Trophoblast cell (in vitro differentiated cells and primary cell): ENCODE results near the gene CSRP2.

Source experiments
- DNase-seq, 2 donors: peaks; one replicate each; pipeline ENCODE4 v3.0.0-alpha.2; 2016
- H2AFZ ChIP-seq: 2 replicates; pipeline ENCODE4 v1.6.1; 2013; ENCODE audit warnings: low read length, moderate library complexity, mild to moderate bottlenecking; ENCODE audit not compliant: insufficient read depth, poor library complexity
- H2AK5ac ChIP-seq: 2 replicates; pipeline ENCODE4 v1.6.1; 2013; ENCODE audit warnings: mild to moderate bottlenecking, low read length
- H2BK120ac ChIP-seq: 2 replicates; pipeline ENCODE4 v1.6.1; 2013; ENCODE audit warnings: low read length, mild to moderate bottlenecking, moderate library complexity; ENCODE audit not compliant: insufficient read depth, poor library complexity
- H2BK12ac ChIP-seq: 2 replicates; pipeline ENCODE4 v1.6.1; 2013; ENCODE audit warnings: mild to moderate bottlenecking, low read length, moderate library complexity
- H2BK5ac ChIP-seq: 2 replicates; pipeline ENCODE4 v1.6.1; 2013; ENCODE audit warnings: low read length, low read depth, moderate library complexity, mild to moderate bottlenecking; ENCODE audit not compliant: poor library complexity
- H3K14ac ChIP-seq: 2 replicates; pipeline ENCODE4 v1.6.1; 2013; ENCODE audit warnings: mild to moderate bottlenecking, low read length
- H3K18ac ChIP-seq: 2 replicates; pipeline ENCODE4 v1.6.1; 2013; ENCODE audit warnings: mild to moderate bottlenecking, low read length
- H3K23ac ChIP-seq: 2 replicates; pipeline ENCODE4 v1.6.1; 2013; ENCODE audit warnings: low read length
- H3K27ac ChIP-seq: 2 replicates; pipeline ENCODE4 v1.5.1; 2013; ENCODE audit warnings: low read depth, mild to moderate bottlenecking, inconsistent platforms, low read length, moderate library complexity
- H3K27me3 ChIP-seq: 2 replicates; pipeline ENCODE4 v1.6.1; 2013; ENCODE audit warnings: inconsistent platforms, mild to moderate bottlenecking, low read length, moderate library complexity; ENCODE audit not compliant: insufficient read depth
- H3K36me3 ChIP-seq, 2 experiments: 1 replicate in 1 of 2; 2 replicates in 1 of 2; pipeline ENCODE4 v1.6.1; 2013; ENCODE audit warnings: low read length in 2 of 2, mild to moderate bottlenecking in 2 of 2, moderate library complexity in 1 of 2; ENCODE audit not compliant: insufficient read depth in 2 of 2, control insufficient read depth in 1 of 2
- H3K4ac ChIP-seq: 2 replicates; pipeline ENCODE4 v1.6.1; 2013; ENCODE audit warnings: low read depth, mild to moderate bottlenecking, low read length, moderate library complexity
- H3K4me1 ChIP-seq, 2 experiments: 1 replicate in 1 of 2; 2 replicates in 1 of 2; pipeline ENCODE4 v1.6.1; 2013; ENCODE audit warnings: low read length in 2 of 2, mild to moderate bottlenecking in 2 of 2, moderate library complexity in 1 of 2; ENCODE audit not compliant: insufficient read depth in 2 of 2, control insufficient read depth in 1 of 2
- H3K4me2 ChIP-seq: 2 replicates; pipeline ENCODE4 v1.6.1; 2013; ENCODE audit warnings: inconsistent platforms, mild to moderate bottlenecking, low read length, moderate library complexity
- H3K4me3 ChIP-seq: 2 replicates; pipeline ENCODE4 v1.5.1; 2013; ENCODE audit warnings: mild to moderate bottlenecking, low read depth, low read length, inconsistent platforms
- H3K79me1 ChIP-seq: one replicate; pipeline ENCODE4 v1.6.1; 2013; ENCODE audit warnings: low read length
- H3K79me2 ChIP-seq: 2 replicates; pipeline ENCODE4 v1.6.1; 2013; ENCODE audit warnings: low read length, mild to moderate bottlenecking; ENCODE audit not compliant: control insufficient read depth, insufficient read depth, poor library complexity
- H3K9ac ChIP-seq: 2 replicates; pipeline ENCODE4 v1.6.1; 2013; ENCODE audit warnings: mild to moderate bottlenecking, low read length
- H3K9me3 ChIP-seq: 2 replicates; pipeline ENCODE4 v1.6.1; 2013; ENCODE audit warnings: low read depth, mild to moderate bottlenecking, control low read depth, inconsistent platforms, low read length; ENCODE audit not compliant: insufficient read depth
- H4K12ac ChIP-seq: 2 replicates; pipeline ENCODE4 v1.6.1; 2013; ENCODE audit warnings: low read depth, mild to moderate bottlenecking, low read length, moderate library complexity
- H4K8ac ChIP-seq: 2 replicates; pipeline ENCODE4 v1.6.1; 2013; ENCODE audit warnings: low read depth, mild to moderate bottlenecking, low read length, moderate library complexity
- H4K91ac ChIP-seq: one replicate; pipeline ENCODE4 v1.6.1; 2013; ENCODE audit warnings: low read depth, mild to moderate bottlenecking, low read length, moderate library complexity
- WGBS: extraction: QIAGEN DNeasy Blood & Tissue Kit; methylation state at CpG from one replicate; pipeline ENCODE4 v1.1.7; 2013; ENCODE audit warnings: missing lambda C conversion rate; ENCODE audit not compliant: insufficient read length, insufficient coverage; ENCODE audit errors: extremely low coverage; 5-methylcytosine and 5-hydroxymethylcytosine counted together

Gene CSRP2

DNA sequence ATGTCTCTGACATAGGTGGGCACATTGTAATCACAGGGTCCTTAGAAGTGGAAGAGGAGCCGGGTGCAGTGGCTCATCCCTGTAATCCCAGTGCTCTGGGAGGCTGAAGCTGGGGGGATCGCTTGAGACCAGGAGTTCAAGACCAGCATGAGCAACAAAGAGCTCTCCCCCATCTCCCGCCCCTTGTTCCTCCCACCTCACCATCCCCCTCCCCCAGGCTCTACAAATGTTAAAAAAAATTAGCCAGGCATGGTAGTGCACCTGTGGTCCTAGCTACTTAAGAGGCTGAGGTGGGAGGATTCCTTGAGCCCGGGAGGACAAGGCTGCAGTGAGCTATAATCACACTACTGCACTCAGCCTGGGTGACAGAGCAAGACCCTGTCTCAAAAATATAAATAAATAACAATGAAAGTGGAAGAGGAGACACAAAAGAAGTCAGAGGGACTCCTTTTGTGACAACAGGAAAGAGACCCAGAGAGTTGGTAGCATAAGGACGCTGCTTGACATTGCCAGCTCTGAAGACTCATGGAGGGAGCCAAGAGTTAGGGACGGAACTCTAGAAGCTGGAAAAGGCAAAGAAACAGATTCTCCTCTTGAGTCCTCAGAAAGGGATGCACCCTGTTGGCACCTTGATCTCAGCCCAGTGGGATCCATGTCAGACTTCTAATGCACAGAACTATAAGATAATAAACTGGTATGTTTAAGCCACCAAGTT is 29.6 kb upstream of the CSRP2 start:
- no peak overlapping the region for H2BK12ac ChIP-seq
- H2AFZ ChIP-seq: no peak overlapping the region
- no peak overlapping the region for H3K4me3 ChIP-seq
- H3K23ac ChIP-seq: no peak overlapping the region
- H2AK5ac ChIP-seq: no peak overlapping the region
- H4K91ac ChIP-seq: no peak overlapping the region
- no peaks in the 10 kb centered on the region for H3K79me1 ChIP-seq
- H4K8ac ChIP-seq: no peak overlapping the region
- no peak overlapping the region for H4K12ac ChIP-seq
- H3K4ac ChIP-seq: no peak overlapping the region
- H3K36me3 ChIP-seq: no peaks in the 10 kb centered on the region
- WGBS: no CpG with 5 or more reads among the region's 6 CpGs
- H3K27ac ChIP-seq: no peak overlapping the region
- no peak overlapping the region for H2BK120ac ChIP-seq
- DNase-seq: no peak
- no peak overlapping the region for H2BK5ac ChIP-seq
- no peak overlapping the region for H3K18ac ChIP-seq
- no peak overlapping the region for H3K14ac ChIP-seq
- H3K9me3 ChIP-seq: no peaks in the 10 kb centered on the region
- no peak overlapping the region for H3K4me2 ChIP-seq
- H3K4me1 ChIP-seq: no peaks in the 10 kb centered on the region
- H3K27me3 ChIP-seq: no peaks in the 10 kb centered on the region
- H3K79me2 ChIP-seq: no peaks in the 10 kb centered on the region
- H3K9ac ChIP-seq: no peak overlapping the region

DNA sequence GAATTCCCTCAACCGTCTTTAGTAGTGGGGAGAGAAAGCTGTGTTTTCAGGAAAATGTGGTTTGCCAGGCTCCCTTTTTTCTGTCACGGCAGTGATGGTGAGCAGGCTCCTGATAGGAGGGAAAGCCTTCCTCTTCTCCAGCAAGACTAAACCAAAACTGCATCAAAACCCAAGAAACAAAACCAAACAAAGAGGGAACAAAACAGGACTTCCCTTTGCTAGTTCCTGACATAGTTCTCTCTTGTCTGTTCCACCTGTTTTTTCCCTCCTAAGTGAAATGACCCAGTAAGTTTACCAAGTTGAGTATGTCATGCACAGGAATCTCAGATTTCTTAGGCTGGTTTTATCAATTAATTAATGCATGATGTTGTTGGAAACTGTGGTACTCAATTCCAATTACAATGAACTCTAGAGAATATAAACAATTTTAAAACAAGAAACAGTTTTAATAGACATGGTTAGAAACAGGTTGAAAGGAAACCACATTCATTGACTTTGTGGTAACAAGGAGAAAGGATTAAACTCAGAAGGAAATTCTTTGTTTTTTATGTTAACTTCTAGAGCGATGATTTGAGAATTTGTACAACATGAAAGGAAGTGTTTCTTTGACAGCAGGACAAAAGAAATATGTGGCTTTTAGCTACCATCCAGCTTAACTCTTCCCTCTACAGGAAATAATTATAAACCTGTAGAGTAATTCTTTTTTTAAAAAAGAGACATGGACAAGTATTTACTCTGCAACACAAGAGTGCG is 23.0 kb upstream of the CSRP2 start:
- no CpG with 5 or more reads among the region's 4 CpGs for WGBS
- Histone ChIP-seq H3K27me3 (no peaks in the 10 kb centered on the region), H3K27ac (no peak overlapping the region), H2BK12ac (no peak overlapping the region), H3K14ac (no peak overlapping the region), H3K23ac (no peak overlapping the region), H2AK5ac (no peak overlapping the region), H3K4ac (no peak overlapping the region), H3K36me3 (no peaks in the 10 kb centered on the region), H3K79me2 (no peaks in the 10 kb centered on the region), H3K4me3 (no peak overlapping the region), H4K91ac (no peak overlapping the region), H3K79me1 (no peaks in the 10 kb centered on the region), H3K4me1 (no peaks in the 10 kb centered on the region), H3K9me3 (no peaks in the 10 kb centered on the region), H3K18ac (no peak overlapping the region), H2AFZ (no peak overlapping the region), H2BK5ac (no peak overlapping the region), H3K4me2 (no peak overlapping the region), H3K9ac (no peak overlapping the region), H2BK120ac (no peak overlapping the region), H4K8ac (no peak overlapping the region), H4K12ac (no peak overlapping the region)
- DNase-seq: no peak

DNA sequence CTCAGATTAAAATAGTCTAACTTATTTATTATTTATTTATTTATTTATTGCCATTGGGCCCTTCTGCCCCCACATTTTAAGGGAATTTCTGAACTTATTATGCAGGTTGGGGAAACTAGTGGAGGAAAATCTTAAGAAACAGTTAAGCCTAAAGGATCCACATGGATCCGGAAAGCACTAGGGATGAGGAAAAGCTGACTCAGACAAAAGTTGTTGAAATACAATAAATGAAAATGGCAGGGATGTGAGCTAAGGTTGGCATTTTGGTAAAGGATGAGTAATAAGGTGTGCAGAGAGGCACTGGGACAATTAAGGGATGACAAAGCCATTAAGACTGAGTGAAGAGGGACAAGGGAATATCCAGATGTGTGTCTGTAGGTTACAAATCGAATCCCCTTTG is 20.7 kb upstream of the CSRP2 start:
- H3K27ac ChIP-seq: no peak overlapping the region
- H3K79me1 ChIP-seq: no peaks in the 10 kb centered on the region
- no peaks in the 10 kb centered on the region for H3K27me3 ChIP-seq
- H3K4me1 ChIP-seq: no peaks in the 10 kb centered on the region
- H3K4ac ChIP-seq: no peak overlapping the region
- no peak overlapping the region for H3K14ac ChIP-seq
- H2BK12ac ChIP-seq: no peak overlapping the region
- no peaks in the 10 kb centered on the region for H3K9me3 ChIP-seq
- H2AFZ ChIP-seq: no peak overlapping the region
- H3K36me3 ChIP-seq: no peaks in the 10 kb centered on the region
- H3K4me2 ChIP-seq: no peak overlapping the region
- H2BK120ac ChIP-seq: no peak overlapping the region
- WGBS: no CpG with 5 or more reads among the region's 2 CpGs
- no peak overlapping the region for H3K23ac ChIP-seq
- H2AK5ac ChIP-seq: no peak overlapping the region
- H3K4me3 ChIP-seq: no peak overlapping the region
- H2BK5ac ChIP-seq: no peak overlapping the region
- no peak for DNase-seq
- H4K8ac ChIP-seq: no peak overlapping the region
- H3K18ac ChIP-seq: no peak overlapping the region
- H3K79me2 ChIP-seq: no peaks in the 10 kb centered on the region
- H4K91ac ChIP-seq: no peak overlapping the region
- no peak overlapping the region for H4K12ac ChIP-seq
- H3K9ac ChIP-seq: no peak overlapping the region

GRCh38 chr12:76898442-76898841 is 19.6 kb upstream of the CSRP2 start:
- no peak overlapping the region for H3K27ac ChIP-seq
- no peak overlapping the region for H3K23ac ChIP-seq
- H2BK12ac ChIP-seq: no peak overlapping the region
- DNase-seq: no peak
- H3K4me1 ChIP-seq: no peaks in the 10 kb centered on the region
- H3K4me3 ChIP-seq: no peak overlapping the region
- H3K9me3 ChIP-seq: no peaks in the 10 kb centered on the region
- no peak overlapping the region for H3K18ac ChIP-seq
- H3K27me3 ChIP-seq: no peaks in the 10 kb centered on the region
- no CpG with 5 or more reads among the region's 1 CpG for WGBS
- no peak overlapping the region for H2BK5ac ChIP-seq
- H3K4ac ChIP-seq: no peak overlapping the region
- H2BK120ac ChIP-seq: no peak overlapping the region
- H4K12ac ChIP-seq: no peak overlapping the region
- no peak overlapping the region for H4K91ac ChIP-seq
- no peaks in the 10 kb centered on the region for H3K79me1 ChIP-seq
- no peak overlapping the region for H3K9ac ChIP-seq
- H2AK5ac ChIP-seq: no peak overlapping the region
- H3K4me2 ChIP-seq: no peak overlapping the region
- H4K8ac ChIP-seq: no peak overlapping the region
- no peak overlapping the region for H3K14ac ChIP-seq
- no peaks in the 10 kb centered on the region for H3K36me3 ChIP-seq
- H2AFZ ChIP-seq: no peak overlapping the region
- H3K79me2 ChIP-seq: no peaks in the 10 kb centered on the region
